Cardiac septum (tissue), 1 donor: ENCODE results near the gene ANKFN1. TPM values are rescaled to one million over a fixed set of nuclear protein-coding genes. Genes with fewer than 3 reads are reported as not detected.

Experiments used
- DNase-seq: peaks from one replicate; pipeline ENCODE4 v3.0.0-alpha.2; 2020; ENCODE audit warnings: low spot score
- intact Hi-C: fragments of 100-400 bp; cut with DNase I; formaldehyde crosslinking; loops from one replicate; pipeline ENCODE4 v1.14.0; 2022
- total RNA-seq: library from RNA; stranded (reverse); fragmentation: NEBNext Ultra II Directional; extraction: Animal tissue kit (Norgen Biotek cat#: 25700); gene quantifications from one replicate; pipeline ENCODE4 v1.2.1, GENCODE V29; 2021
- donor health status: DM: no; HTN: no; CAD: no.

ANKFN1 gene
- total RNA-seq, 1 donor from 2014 or later: not detected

DNA sequence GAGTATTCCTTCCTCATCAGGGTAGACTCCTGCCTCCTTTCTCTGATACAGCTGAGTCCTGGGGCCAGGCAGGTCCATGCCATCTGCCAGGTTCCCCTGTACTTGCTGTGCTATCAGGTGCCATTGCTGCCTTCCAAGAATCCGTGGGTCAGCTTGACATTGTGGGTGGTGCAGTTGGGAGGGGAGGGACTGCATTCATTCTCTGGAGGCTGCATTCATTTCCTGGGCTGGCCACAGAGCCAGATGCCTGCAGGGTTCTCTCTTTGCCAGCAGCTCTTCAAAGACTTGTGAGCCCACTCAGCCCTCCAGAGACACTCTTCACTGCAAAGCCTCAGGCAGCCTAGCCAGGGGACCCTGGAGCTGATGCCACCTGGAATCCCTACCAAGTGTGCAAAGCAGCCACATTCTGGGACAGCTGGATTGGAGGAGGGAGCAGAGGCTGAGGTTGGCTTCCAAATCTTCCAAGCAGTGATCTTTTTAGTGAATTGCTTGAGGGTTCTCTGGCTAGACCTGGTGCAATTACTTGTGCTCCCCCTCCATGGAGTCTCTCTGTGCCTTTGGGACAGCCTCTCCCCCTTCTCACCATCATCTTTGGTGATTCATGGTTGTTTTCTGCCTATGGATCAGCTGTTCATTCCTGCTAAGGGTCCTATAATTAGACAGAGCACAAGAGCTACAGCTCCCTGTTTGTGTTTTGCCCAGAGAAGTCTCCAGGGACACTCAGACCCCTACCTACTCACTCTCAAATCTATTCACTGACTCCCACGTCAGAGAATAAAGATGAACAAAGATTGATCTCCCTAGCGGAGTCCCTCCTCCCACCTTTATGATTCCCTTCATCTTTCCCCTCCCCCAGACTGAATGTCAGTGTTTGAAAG is 20.9 kb downstream of the ANKFN1 start:
- DNase-seq: no peak
- intact Hi-C loops: no loop called here

DNA sequence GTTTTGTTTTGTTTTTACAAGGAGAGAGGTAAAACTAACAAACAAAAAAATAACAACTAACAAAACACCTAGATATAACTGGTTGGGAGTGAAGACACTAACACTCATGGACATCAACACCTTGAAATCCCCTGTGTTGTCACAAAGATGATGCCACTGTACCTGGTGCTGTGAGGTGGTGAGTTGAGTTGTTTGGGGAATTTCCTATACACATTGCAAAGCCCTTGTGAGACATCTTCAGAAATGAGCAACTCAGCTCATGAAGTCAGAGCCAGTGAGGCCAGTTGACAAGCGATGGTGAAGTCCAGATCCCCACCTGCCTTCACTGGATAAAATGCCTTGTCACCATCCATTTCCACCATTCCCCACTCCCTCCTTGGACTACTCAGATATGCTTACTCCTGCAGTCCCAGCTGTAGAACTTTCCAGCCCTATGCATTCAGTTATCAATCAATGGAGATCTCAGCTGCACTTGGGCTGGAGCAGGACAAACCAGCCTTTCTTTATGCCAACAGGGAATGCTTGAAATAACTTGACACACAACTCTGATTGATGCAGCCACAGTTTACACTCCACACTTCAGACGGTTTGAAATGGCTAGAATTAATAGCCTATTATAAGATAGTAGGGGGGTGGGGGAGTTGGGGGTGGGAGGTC is 22.2 kb downstream of the ANKFN1 start:
- no peak for DNase-seq
- intact Hi-C loops: no loop called here

DNA sequence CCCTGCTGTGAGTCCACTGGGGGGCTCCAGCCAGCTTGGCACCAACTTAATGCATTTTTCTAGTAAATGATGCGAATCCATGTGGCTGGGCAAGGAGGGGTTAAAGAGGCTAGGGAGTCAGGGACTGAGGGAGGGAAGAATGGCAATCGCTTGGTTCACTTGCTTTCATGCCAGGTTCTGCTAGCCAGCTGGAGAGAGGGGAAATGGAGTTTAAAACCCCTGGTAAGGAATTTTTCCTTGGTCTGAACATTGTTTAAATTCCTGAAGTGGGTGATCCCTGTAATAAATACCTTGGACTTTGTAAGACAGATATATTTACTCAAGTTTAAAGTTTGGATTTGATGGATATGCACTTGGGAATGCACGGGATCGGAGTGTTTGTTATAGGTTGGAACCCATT is 22.8 kb downstream of the ANKFN1 start:
- DNase-seq: no peak
- intact Hi-C loops: no loop called here

DNA sequence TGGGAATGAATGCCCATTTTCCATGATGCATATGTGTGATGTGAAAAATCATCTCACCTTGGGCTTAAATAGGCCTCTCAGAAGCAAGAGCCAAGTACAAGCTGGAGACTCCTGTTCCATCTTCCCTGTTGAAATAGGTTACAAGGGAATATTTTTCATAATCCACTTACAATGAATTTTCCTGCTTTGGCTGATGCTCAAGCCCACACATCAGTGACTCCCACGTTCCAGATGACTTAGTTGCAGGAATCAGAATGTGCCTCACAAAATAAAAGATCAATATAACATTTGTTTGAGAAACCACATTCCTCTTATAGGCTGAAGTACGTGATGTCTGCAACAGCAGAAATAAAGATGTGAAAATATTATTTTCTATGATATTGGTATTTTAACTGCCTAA is 24.1 kb downstream of the ANKFN1 start:
- intact Hi-C loops: no loop called here
- DNase-seq: no peak

DNA sequence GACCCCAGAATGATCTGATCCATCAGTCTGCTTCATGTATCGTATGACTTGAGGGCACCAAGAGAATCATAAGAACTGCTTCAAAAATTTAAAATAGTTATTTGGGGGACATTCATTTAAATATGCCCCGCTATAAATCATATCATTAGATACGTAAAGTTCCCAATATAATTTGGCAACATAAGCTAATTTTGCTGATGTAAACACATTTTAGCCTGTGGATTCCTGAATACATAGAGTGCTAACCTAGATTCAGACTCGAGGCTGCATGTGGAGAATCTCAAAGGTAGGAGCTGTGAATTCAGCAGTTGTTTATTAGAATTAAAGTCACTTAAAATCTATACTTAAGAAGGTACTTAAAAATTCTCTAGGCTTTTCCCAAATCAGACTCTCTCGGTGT is 24.9 kb downstream of the ANKFN1 start:
- intact Hi-C loops: no loop called here

DNA sequence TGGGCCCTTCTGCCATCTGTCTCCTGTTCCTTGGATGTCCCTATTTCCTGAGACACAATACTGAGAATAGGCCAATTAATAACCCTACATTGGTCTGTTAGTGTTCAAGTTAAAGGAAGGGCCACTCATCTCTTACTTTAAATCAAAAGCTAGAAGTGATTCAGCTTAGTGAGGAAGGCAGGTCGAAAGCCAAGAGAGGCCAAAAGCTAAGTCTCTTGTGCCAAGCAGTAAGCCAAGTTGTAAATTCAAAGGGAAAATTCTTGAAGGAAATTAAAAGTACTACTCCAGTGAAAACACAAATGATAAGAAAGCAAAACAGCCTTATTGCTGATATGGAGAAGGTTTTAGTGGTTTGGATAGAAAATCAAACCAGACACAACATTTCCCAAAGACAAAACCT is 28.8 kb downstream of the ANKFN1 start:
- DNase-seq: no peak
- intact Hi-C loops: no loop called here

More for the DNA sequence above, 24.9 kb downstream of the ANKFN1 start:
- DNase-seq: no peak

DNA sequence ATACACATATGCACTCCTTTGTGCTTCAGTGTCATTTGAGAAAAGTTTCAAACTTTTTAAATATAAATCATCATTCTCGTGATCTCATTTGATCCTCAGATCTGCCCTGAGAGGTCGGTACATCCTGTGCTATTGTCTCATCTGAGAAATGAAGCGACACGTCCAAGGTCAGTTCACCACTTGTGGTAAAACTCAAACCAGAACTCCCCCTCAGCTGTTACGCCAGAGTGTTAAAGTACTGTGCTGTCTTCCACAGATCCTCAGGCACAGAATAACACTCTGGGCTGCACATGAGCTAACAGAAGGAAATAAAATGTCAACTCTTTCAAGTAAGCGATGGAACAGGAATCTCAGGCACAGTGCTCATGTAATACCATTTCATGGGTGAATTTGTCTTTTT is 31.4 kb downstream of the ANKFN1 start:
- intact Hi-C loops: no loop called here

DNA sequence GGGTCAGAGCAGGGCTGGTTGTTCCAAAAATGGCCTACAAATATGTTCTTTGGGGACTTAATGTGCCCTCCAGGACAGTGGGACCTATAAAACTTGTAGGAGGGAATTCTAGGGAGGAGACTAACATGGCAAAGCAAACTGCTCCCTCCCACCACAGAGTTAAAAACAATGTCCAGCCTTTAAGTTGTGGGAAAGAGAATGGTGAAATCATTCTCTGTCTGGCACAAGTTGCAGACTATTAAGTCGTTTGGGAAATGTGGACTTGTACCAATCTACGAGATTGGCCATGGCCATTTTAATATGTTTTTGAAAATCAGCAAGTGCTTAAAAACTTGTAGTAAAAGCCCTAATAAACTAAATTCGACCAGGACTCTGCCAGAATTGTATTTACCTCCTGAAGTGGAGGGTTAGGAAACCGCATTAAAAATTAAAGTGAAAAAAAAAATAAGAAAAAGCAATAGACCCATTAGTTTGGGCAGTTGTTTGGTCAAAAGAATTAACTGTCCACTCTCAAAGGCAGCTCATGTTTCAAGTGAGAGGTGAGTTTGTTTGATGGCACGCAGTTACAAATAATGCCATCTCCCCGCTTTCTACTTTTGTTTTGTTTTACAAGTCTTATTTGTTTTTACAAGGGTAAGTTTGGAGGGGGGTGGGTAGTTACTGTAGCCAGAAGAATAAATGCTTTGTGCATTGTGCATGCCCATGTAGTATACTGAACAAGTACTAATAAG is 32.4 kb downstream of the ANKFN1 start:
- intact Hi-C loops: no loop called here
- DNase-seq: no peak

More for the DNA sequence above, 31.4 kb downstream of the ANKFN1 start:
- DNase-seq: no peak

DNA sequence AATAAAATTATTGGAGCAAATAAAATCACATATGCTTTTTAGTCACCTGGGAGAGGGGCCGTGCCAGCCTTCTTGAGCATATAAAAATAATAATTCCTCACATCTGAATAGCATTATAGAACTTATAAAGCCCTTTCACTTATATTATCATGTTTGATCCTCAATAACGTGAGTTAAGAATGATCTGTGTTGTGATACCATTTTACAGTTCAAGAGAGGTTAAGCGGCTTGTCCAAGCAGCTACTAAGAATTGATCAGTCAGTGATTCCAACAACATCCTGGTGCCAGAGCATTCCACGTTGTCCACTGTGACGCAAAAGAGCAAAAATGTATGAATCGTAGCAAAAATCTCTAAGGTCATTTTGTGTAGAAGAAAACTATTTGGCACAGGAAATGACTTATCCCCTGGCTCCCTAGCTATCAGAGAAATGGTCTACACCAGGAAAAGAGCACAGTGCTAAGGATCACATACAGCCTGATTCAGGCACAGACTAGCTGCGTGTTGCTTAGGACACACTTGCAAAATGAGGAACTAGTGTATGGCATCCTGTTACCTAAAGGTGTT is 33.0 kb downstream of the ANKFN1 start:
- no peak for DNase-seq
- intact Hi-C loops: no loop called here

DNA sequence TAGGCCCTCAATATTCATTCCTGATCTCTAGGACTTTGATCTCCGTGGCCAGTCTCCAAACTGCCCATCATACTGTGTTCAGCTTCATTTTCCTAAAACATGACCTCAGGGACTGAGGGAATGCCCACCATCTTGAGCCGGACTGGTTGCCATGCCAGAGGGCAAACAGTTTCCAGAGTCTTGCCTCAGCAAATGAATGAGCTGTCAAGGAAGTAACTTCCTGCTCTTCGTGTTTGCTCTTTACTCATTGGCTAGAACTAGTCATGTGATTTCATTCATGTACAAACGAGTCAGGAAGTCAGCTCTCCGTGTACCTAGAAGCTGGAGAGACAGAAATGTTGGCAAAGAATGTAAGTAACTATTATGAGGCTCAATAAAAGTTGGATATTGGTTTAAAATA is 50.2 kb downstream of the ANKFN1 start:
- DNase-seq: no peak
- intact Hi-C loops: no loop called here

DNA sequence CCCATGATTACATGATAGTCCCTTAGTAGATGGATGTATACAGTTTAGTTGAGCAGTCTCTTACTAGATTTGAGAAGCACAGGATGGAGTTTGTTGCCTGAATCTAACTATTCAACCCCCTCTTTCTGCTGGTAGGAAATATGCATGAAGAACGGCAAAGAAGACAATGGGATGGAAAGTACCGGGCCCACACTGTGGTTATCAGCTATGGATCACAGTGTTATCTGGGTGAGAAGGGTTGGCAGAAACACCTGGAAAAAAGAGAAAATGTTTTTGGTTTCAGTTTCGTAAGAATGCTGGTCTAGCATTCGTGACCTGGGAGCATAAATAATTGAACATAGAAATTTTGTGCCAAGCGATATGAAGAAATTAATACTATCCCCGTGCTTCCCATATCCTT is 53.1 kb downstream of the ANKFN1 start:
- intact Hi-C loops: no loop called here
- no peak for DNase-seq

DNA sequence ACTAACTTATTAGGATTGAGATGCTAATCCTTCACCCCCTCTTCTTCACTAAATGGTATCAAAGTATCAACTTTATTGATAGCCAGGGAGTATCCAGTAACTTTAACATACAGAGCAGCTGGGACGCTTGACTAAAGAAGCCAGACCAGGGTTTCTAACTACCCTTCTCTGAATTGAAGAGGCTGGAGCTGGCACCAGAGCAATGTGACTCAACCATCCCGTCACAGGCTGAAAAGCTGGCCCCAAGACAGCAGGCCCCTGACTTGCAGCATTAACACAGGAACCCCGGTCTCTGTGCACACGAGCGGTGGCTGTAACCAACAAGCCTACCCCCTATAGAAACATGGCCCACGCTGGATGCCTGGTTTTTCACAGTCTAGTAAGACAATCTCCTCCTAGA is 59.8 kb downstream of the ANKFN1 start:
- intact Hi-C loops: no loop called here
- DNase-seq: no peak

DNA sequence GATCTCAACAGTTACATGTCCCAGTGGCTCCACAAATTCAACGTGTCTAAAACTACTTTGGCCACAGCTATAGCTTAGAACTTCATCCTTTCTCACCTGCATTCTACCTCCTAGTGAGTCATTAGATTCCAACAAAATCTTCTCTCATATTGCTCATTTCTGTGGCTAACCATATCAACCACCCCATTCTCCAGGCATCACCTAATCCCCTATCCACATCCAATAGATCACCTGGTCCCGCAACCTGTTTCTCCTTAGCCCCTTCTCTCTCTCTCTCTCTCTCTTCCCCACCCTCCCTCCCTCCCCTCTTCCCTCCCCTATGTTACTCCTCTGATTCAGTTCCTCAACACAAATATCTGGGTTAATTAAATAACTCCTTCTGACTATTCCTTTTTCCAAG is 64.6 kb downstream of the ANKFN1 start:
- no peak for DNase-seq
- intact Hi-C loops: no loop called here

DNA sequence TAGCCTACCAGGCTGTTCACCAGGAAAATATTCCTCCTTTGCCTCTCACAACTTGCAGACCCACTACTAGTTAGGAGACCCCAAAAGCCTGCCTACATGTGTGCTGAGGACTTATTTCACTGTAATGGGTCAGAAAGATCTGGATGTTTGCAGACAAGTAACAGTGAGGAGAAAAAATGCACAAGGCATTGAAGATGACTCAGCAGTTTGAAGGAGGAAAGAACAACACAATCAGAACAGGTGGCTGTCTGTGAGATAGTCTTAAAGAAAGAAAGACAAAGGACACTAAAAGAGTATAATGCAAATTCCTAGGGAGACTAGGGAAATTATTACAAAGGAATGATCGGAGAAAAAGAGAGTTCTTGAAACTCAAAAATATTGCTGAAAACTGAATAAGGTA is 69.0 kb downstream of the ANKFN1 start:
- no peak for DNase-seq
- intact Hi-C loops: no loop called here

DNA sequence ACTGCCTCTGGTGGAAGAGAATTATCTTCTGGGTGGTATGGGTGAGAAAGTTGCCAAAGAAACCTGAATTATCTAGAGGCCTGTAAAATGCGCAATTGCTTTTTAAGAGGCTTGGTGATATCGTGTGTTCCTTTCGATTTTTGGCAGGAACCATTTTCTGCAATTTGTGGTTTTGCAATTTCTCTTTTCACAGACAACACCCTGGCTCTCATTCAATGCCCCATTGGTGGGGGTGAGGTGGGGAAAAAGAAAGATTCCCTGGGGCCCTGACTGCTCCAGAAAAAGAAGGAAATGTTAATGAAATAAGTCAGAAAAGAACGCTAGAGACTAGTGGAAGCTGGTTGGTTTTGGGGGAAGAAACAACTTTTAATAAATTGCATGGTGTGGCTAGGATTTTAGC is 77.4 kb downstream of the ANKFN1 start:
- intact Hi-C loops: no loop called here
- no peak for DNase-seq

DNA sequence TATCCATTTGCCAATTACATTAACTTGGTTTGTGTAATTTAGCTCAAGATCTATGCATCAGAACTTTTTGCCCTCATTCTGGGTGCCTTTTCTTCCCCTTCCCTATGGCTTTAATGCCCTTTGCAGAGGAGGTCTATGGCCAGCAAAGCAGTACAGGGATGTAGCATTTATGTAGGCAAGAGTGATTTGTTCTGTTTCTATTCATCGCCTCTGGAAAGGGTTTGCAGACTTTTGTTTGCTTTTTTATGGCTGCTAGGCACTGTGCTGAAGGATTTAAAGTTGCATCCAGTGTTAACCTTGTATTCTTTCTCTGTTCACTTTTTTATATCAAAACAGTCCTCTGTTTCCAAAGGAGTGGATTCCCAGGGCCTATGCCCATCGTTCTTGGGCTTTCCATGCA is 78.0 kb downstream of the ANKFN1 start:
- no peak for DNase-seq
- intact Hi-C loops: no loop called here

DNA sequence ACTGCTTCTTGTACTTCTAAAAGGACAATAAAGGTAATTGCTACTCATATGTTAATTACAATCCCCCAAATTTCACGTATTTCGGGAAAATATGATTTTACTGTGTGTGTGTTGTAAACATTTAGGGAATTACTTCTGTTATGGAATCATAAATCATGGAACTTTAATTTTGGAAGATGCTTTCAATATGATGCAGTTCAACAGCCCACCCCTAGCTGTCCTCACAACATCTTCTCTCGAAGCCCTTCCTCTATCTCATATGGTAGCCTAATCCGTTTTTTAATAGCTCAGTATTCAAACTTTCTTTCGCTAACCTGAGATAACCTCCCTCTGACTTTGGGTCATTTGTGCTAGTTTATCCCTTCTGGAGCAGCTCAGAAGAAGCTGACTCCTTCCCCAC is 78.4 kb downstream of the ANKFN1 start:
- DNase-seq: no peak
- intact Hi-C loops: no loop called here

DNA sequence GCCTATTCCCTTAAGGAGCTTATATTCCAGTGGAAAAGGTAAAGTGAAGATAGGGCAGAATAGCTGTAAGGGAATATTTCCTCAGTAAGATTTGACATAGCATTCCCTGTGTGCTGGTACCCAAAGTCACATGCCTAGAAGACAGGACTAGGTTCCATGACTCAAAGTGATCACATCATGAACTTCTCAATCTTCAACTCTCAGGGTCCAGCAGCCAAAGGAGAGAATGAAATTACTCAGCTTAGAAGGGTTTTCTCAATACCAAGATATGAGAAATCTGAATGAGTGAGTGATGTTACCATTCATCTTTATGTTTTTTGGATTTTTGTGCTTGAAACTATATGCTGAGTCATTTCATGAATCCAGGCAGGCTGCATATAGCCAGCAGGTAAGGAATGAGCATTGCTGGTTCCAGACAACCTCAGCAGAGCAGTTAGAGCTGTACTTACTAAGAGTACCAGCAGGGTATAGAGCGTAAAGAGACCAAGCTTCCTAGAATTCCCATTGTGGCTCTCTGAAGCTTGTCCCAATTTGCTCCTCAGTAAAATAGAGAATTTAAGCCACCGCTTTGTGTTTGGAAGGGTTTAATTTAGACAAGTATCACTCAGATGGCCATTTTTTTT is 91.1 kb downstream of the ANKFN1 start:
- no peak for DNase-seq
- intact Hi-C loops: no loop called here

DNA sequence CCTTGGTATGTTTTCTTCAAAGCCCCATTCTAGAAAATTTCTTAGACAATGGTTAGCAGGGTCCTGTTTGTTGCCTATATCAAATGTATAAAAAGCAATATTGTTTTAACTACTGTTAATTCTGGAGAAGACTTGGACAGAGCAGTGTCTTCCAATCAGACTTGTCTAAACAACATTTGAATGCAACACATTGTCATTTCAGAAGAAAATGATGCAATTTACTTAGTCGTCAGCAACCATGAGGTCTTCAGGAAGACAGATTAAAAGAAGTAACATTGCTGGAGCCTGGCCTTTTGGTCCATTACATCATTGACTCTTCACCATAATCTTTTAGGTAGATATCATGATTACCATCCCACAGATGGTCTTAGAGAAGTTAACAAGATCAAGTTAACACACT is 94.5 kb downstream of the ANKFN1 start:
- no peak for DNase-seq
- intact Hi-C loops: no loop called here

DNA sequence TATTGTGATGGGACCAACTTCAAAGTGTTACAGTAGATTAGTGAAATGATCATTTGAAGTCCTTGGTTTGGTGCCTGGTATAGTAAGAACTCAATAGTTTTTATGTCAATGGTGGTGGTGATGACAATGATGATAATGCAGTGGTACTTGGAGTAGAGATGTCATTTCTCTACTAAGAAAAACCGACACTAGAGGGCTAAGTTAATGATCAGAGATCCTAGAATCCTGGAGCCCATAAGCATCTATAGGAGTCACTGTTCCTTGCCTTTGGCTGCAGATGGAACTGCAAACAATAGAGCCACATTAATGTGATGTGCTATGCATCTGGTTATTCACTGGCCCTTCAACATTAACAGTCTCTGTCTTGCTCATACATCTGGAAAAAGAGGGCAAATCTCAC is 103.8 kb downstream of the ANKFN1 start:
- intact Hi-C loops: no loop called here

More for the DNA sequence above, 103.8 kb downstream of the ANKFN1 start:
- no peak for DNase-seq
